Uterus (tissue), 4 donors: ENCODE results near the gene STK17A. TPM values are rescaled to one million over a fixed set of nuclear protein-coding genes. Genes with fewer than 3 reads are reported as not detected.
"Not testable (repeated sequence)": the region's sequence is repeated elsewhere in the genome, so short reads cannot be mapped to it uniquely, and the experiment has no call there.

Source experiments
- DNase-seq, 2 donors: peaks; one replicate each; pipeline ENCODE4 v3.0.0-alpha.2; 2019 to 2020
- H3K27ac ChIP-seq, 2 donors: fragments of 200-600 bp; sonication (generic); 1 replicate in 1 of 2; 2 replicates in 1 of 2; pipeline ENCODE4 v1.5.1; 2016 to 2018
- H3K27me3 ChIP-seq, 2 donors: fragments of 200-600 bp; sonication (generic); one replicate each; pipeline ENCODE4 v1.5.1; 2018 to 2019; ENCODE audit warnings: control low read depth in 1 of 2
- H3K36me3 ChIP-seq, 2 donors: fragments of 200-600 bp; sonication (generic); one replicate each; pipeline ENCODE4 v1.5.1; 2019; ENCODE audit warnings: control low read depth in 1 of 2
- H3K4me1 ChIP-seq, 2 donors: fragments of 200-600 bp; sonication (generic); one replicate each; pipeline ENCODE4 v1.5.1; 2018 to 2019; ENCODE audit warnings: control low read depth in 1 of 2
- H3K4me3 ChIP-seq, 2 donors: fragments of 200-600 bp; sonication (generic); 1 replicate in 1 of 2; 2 replicates in 1 of 2; pipeline ENCODE4 v1.5.1; 2018 to 2019; ENCODE audit warnings: mild to moderate bottlenecking in 1 of 2
- H3K9me3 ChIP-seq, 2 donors: fragments of 200-600 bp; sonication (generic); one replicate each; pipeline ENCODE4 v1.5.1; 2019; ENCODE audit warnings: control low read depth in 1 of 2
- CTCF ChIP-seq, 4 experiments: fragments of 200-600 bp in 2 of 4; fragments of 450-650 bp in 2 of 4; sonication (generic) in 2 of 4; IDR thresholded peaks; one replicate each; pipeline ENCODE4 v1.5.1; 2016 to 2019; ENCODE audit warnings: antibody characterized with exemption in 4 of 4, mild to moderate bottlenecking in 2 of 4, moderate library complexity in 1 of 4
- POLR2A ChIP-seq, 2 donors: fragments of 450-650 bp; IDR thresholded peaks; one replicate each; pipeline ENCODE4 v1.6.1; 2016; ENCODE audit warnings: antibody characterized with exemption in 2 of 2, mild to moderate bottlenecking in 1 of 2, moderate library complexity in 1 of 2
- intact Hi-C: fragments of 100-400 bp; cut with DNase I; formaldehyde crosslinking; loops from one replicate; pipeline ENCODE4 v1.15.1; 2023; ENCODE audit warnings: low total_unique reads
- total RNA-seq, 4 donors: library from RNA; depleted of rRNA in 3 of 4; stranded (reverse); fragments of >200 nt in 3 of 4; gene quantifications; one replicate each; pipeline versions ENCODE4 v1.1.0 to v1.2.4, GENCODE V29; 2014 to 2023
- donor health status: DM: yes; HTN: yes; CAD: no.

STK17A gene
- total RNA-seq, 4 donors from 2014 or later: 2.3 to 25.2 (median 7.5) TPM

GRCh38 chr7:43593010-43593409 is 10.1 kb downstream of the STK17A start:
- H3K27me3 ChIP-seq: no peaks in the 10 kb centered on the region
- H3K4me1 ChIP-seq: no peaks in the 10 kb centered on the region
- H3K9me3 ChIP-seq: no peaks in the 10 kb centered on the region
- no peak overlapping the region for H3K27ac ChIP-seq
- no peaks in the 10 kb centered on the region for H3K36me3 ChIP-seq
- DNase-seq: no peak
- H3K4me3 ChIP-seq: no peak overlapping the region
- intact Hi-C loops: no loop called here
- TF ChIP-seq CTCF (IDR thresholded peaks at IDR 0.05) (no peak), POLR2A (IDR thresholded peaks at IDR 0.05) (no peak)

GRCh38 chr7:43594020-43594419 is 11.1 kb downstream of the STK17A start:
- TF ChIP-seq POLR2A (IDR thresholded peaks at IDR 0.05): no peak
- TF ChIP-seq CTCF (IDR thresholded peaks at IDR 0.05): no peak
- Histone ChIP-seq H3K27ac (no peak overlapping the region), H3K4me3 (no peak overlapping the region), H3K9me3 (no peaks in the 10 kb centered on the region), H3K4me1 (no peaks in the 10 kb centered on the region), H3K36me3 (no peaks in the 10 kb centered on the region), H3K27me3 (no peaks in the 10 kb centered on the region)
- DNase-seq: no peak
- intact Hi-C loops: no loop called here

GRCh38 chr7:43596426-43596825 is 13.5 kb downstream of the STK17A start:
- H3K9me3 ChIP-seq, H3K36me3 ChIP-seq, intact Hi-C loops, H3K27me3 ChIP-seq, DNase-seq, H3K4me3 ChIP-seq, H3K4me1 ChIP-seq, H3K27ac ChIP-seq: not testable (repeated sequence)

- H3K4me1 ChIP-seq: no peaks in the 10 kb centered on the region
- intact Hi-C loops: no loop called here
- no peak overlapping the region for H3K27ac ChIP-seq
- H3K27me3 ChIP-seq: no peaks in the 10 kb centered on the region
- no peak overlapping the region for H3K4me3 ChIP-seq
- no peaks in the 10 kb centered on the region for H3K9me3 ChIP-seq
- no peaks in the 10 kb centered on the region for H3K36me3 ChIP-seq
- no peak for TF ChIP-seq CTCF (IDR thresholded peaks at IDR 0.05)
- no peak for TF ChIP-seq POLR2A (IDR thresholded peaks at IDR 0.05)
- DNase-seq: no peak
These were observed 17.1 kb downstream of the STK17A start for GRCh38 chr7:43600056-43600455.

- H3K4me1 ChIP-seq: no peaks in the 10 kb centered on the region
- H3K9me3 ChIP-seq: no peaks in the 10 kb centered on the region
- DNase-seq: no peak
- intact Hi-C loops: no loop called here
- no peak overlapping the region for H3K4me3 ChIP-seq
- H3K36me3 ChIP-seq: no peaks in the 10 kb centered on the region
- TF ChIP-seq CTCF (IDR thresholded peaks at IDR 0.05) (no peak), POLR2A (IDR thresholded peaks at IDR 0.05) (no peak)
- H3K27me3 ChIP-seq: no peaks in the 10 kb centered on the region
- no peak overlapping the region for H3K27ac ChIP-seq
These were observed 19.3 kb downstream of the STK17A start for GRCh38 chr7:43602256-43602655.

GRCh38 chr7:43604251-43604650 is 21.3 kb downstream of the STK17A start:
- no peak for TF ChIP-seq CTCF (IDR thresholded peaks at IDR 0.05)
- TF ChIP-seq POLR2A (IDR thresholded peaks at IDR 0.05): no peak
- Histone ChIP-seq H3K4me1 (no peaks in the 10 kb centered on the region), H3K9me3 (no peaks in the 10 kb centered on the region), H3K27ac (no peak overlapping the region), H3K36me3 (no peaks in the 10 kb centered on the region), H3K27me3 (no peaks in the 10 kb centered on the region), H3K4me3 (no peak overlapping the region)
- intact Hi-C loops: no loop called here
- no peak for DNase-seq
